HG02588 (cell line): ENCODE measurements around the gene WRAP73.
"Not testable (repeated sequence)": the region's sequence is repeated elsewhere in the genome, so short reads cannot be mapped to it uniquely, and the experiment has no call there.

Experiments used
- ATAC-seq: cut with Tn5 transposase; IDR thresholded peaks from one replicate; pipeline ENCODE4 v1.9.1; 2021; ENCODE audit warnings: mild to moderate bottlenecking, moderate library complexity; ENCODE audit not compliant: unreplicated experiment

WRAP73 gene

DNA sequence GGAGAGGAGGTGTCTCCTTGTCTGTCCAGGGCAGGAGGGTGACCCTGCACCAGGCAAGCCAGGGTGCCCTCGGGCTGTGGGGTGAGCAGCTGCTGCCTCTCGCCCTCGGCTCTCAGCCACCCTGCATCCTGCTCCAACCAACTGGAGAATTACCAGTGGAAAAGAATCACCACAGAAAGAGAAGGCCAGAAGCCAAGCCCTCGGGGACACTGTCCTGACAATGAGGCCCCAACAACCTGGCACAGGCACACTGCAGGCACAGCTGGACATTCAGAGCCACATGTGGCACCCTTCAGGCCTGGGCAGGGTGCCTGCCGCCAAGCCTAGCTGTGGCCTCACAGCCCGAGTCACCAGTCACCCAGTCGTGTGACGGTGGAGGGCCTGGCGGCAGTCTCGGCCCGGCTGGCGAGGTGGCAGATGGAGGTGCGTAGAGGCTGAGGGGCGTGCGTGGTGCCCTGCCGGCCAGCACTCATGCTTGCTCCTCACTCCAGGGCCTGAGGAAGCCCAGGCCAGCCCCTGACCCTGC lies 50.6 kb downstream of the WRAP73 start:
- ATAC-seq: no peak

DNA sequence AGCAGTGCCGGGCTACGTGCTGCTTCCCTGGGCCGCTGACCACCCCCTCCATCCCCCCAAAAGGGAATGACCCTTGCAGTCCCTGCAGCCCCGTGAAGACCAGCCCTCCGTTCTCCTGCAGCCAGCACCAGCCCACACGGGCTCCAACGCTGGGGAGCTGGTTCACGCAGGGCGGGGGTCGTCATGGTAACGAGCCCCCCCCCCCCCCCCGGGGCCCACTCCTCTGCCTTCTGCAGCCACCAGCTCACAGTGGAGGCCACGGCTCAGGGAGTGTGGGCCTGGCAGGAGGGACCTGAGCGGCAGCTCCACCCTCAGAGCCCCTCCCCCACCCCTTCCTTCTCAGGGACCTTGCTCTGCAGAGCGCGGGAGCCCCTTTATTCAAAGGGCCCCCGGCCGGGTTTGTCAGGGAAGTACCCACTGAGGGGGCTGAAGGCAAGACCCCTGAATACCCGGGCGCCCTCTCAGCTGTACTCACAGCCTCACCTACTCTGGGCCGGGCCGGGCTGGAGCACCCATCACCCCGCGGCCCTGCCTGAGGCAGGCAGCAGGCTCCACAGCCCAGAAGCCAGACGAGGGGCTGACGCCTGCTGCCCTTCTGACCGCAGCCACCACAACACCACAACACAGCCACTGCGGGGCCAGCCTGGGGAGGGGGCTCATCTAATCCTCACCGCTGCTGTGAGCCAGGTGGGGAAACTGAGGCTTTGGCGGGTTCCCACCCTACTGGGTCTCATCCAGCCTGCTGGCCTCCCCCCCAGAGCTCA lies 51.2 kb downstream of the WRAP73 start:
- no peak for ATAC-seq

DNA sequence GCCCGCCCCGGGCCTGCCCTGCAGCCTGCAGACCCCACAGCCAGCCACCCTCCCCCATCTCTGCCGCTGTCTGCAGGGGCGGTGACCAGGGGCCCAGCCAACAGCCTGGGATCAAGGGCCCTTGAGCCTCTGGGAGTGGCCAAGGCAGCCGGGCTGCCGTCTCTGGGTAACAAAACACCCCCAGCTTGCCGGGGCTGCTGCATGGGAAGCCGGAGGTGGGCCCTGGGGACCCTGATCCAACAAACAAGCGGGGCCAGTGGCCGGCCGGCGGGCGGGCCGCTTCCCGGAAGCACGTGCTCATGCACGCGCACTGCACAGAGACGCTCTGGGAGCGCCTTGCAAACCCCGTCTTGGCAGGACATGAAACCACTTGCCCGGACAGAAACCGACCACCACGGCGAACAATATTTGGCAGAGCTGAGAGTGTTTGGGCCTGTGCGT lies 51.8 kb downstream of the WRAP73 start:
- ATAC-seq: no peak

DNA sequence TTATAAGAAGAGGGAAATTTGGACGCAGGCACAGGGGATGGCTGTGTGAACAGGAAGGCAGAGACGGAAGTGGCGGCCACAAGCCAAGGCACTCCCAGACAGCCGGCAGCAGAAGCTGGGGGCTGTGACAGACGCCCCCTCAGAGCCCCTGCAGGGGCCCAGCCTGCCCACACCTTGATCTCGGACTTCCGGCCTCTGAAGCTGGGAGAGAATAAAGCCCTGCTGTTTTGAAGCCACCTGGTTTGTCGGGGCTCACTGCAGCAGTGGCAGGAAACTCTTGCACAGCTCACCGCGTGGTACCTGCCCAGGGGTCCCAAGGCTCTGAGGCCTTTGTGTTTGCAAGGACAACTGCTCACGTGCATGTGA lies 52.3 kb downstream of the WRAP73 start:
- no peak for ATAC-seq

DNA sequence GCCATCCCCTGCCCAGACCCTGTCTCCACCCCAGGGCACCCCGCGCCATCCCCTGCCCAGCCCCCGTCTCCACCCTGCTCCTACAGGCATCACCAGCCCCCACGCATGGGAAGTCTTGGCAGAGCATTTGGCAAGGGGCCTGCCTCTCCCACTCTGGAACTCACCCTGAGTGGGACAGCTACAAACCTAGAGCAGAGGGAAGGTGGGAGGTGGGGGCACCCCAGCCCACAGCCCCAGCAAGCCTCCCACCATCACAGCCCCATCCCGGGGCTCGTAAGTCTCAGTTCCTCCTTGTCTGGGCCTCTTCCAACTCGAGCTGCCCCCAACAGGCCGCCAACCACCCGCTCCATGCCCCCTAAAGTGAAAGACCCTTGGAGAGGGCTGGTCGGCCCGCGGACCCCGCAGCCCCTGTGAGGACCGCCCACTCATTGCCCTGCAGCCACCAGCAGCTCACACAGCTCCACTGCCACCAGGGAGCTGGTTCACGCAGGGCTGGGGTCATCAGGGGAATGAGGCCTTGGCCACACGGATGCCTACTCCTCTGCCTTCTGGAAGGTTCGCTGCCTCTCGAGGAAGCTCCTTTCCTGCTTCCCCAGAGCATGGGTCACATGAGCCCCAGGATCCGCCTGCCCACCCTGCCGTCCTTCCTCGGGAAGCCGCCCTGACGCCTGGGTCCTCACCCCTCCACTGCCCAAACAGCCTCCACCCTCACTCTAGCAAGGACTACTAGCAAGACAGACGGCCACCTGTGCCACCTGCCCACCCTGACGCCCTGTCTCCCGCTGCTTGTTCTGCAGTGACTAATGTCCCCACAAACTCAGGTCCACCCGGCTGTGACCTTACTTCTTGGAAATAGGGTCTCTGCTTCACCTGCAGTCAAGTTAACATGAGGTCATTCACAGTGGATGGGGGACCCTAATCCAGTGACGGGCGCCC lies 53.0 kb downstream of the WRAP73 start:
- no peak for ATAC-seq

DNA sequence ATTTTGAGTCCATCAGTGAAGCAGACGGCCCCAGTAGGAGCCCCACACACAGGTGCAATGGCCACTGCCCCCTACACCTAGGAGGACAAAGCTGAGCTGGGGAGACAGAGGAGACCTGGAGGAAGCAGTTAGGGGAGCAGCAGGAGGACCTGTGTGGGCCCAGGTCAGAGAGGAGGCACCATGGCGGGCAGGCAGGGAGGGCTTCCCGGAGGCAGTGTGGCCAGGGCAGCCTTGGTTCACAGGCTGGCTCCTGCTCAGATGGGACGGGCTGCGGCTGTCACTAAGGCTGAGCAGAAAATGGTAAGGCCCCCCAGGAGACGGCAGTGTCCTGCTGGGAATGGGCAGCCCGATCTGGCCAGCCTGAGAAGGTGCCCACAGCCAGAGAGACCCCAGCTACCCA lies 54.0 kb downstream of the WRAP73 start:
- no peak for ATAC-seq

DNA sequence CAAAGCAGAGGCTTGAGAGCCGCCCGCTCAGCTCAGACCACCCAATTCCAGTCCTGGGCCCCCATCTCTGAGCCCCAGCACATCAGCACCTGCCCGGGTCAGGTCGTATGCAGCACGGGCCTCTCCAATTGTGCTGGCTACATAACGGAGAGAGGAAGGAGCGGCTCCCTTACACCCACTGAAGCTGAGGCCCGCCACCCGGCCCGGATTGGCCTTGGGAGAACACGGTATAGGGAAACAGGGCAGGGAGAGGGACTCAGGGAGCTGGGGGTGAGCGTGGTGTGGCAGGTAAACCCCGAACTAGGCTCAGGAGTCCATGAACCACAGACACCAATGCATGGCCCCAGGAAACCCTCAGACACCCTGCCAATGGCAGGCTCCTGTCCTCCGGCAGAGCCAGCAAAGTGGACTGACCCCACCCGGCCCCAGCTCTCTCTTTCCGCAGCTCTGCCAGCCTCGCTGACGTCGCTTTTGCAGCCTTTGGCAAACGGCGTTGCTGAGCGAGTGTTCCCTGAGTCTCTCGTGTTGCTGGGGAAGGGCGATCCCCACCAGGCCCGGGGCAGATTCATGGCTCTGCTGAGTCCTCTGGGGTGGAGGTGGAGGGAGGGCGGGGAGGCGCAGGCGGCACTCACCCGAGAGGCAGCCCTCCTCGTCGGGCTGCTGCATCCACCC lies 55.1 kb downstream of the WRAP73 start:
- no peak for ATAC-seq

DNA sequence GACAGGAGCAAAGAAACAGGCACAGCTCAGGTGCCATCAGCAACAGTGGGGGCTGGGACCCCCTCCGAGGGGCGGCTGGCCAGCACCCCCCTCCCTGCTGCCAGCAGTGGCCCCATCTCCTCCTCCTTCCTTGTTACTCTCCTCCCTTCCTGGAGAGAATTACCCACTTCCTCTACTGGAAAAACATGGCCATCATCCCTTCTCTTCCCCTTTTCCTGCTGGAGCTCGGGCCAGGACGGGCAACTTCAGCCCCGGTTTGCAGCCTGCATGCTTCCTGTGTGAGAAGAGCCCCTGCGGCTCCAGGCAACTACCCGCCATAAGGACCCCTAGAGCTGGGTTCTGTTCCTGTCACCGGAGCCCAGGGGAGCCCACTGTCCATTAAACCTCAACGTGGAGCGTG lies 56.2 kb downstream of the WRAP73 start:
- no peak for ATAC-seq

DNA sequence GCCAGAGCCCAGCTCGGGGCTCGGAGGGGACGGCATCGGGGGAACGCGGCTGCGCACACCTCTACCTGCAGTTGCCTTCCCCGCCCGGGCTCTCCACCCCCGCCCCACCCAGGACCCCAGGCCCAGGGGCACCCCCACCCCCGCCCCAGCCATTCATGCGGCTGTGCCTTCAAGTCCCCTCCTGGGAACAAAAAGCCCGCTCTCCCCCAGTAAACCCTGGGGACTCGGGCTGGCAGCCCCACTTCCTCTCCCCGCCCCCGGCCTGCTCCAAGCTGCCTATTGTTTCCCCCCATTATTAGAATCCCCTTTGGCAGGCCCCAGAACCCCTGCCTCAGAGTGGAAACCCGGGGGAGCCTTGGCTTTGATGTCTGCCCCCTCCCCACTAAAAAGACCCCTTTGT lies 56.6 kb downstream of the WRAP73 start:
- ATAC-seq: no peak

DNA sequence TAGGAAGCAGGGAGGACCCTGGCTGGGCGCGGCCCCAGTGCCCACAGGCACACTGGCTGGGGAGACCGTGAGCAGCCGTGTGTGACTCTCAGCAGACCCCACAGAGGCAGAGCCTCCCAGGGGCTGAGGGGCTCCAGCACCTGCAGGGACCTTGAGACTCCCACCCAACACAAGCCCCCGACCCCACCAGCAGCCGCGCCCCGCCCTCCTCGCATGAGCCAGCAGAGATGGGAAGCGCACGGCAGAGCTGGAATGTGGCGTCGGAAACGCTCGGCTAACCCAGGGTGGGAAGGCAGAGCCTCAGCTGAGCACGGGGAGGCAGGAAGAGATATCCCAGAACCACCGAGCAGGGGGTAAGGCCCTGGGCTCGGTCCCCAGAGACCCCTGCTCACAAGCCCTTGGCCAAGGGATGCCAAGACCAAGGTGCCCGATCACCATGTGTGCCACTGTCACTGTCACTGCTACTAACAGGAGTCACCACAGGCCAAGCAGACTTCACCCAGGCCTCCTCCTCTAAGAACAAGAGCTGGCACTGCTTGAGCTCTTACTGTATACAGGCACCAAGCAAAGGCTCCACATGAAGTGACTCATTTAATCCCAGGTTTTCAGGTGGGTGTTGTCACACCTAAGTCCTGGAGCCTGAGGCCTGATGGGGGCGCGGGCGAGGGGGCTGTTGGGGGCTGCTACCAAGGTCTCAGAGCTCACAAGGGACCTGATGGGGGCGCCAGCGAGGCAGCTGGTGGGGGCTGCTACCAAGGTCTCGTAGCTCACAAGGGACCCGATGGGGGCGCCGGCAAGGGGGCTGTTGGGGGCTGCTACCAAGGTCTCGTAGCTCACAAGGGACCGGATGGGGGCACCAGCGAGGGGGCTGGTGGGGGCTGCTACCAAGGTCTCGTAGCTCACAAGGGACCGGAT lies 58.7 kb downstream of the WRAP73 start:
- no peak for ATAC-seq

DNA sequence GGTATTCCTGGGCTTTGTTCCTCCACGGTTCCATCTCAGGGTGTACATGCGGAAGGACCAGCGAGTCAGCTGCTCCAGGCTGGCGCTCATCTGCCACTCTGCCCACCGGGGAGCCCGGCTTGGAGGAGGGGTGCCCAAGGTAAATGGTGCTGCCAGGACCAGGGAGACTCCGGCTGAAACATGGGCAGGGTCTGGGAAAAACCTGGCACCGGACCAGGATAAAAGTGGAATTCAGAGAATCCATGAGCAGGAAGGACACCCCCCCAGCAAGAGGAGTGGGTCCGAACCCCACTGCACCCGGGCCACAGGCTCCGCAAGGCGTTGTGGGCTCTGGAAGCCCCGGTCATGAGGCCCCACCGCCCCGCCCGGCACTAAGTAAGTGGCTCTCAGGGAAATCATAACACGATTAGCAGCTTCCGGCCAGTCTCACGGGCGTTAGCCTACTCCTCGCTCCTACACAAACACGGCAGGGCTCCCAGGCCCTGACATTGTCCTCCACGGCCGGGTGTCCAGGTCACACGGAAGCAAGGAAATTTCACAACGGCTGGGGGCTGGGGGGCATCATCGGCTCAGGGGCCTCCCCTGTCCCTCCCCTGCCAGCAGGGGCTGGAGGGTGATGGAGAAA lies 59.7 kb downstream of the WRAP73 start:
- ATAC-seq: no peak

DNA sequence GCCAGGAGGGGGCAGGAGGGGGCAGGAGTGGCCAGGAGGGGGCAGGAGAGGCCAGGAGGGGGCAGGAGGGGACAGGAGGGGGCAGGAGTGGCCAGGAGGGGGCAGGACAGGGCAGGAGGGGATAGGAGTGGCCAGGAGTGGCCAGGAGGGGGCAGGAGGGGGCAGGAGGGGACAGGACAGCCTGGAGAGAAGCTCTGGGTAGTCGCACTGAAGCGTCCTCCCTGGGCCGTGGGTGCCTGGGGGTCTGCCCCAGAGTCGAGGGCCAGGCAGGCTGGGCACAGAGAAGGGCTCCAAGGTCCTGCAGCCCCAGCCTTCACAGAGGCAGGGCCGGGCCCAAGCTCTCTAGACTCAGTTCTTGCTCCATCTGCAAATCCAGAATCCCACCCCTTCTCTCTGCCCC lies 61.5 kb downstream of the WRAP73 start:
- no peak for ATAC-seq

DNA sequence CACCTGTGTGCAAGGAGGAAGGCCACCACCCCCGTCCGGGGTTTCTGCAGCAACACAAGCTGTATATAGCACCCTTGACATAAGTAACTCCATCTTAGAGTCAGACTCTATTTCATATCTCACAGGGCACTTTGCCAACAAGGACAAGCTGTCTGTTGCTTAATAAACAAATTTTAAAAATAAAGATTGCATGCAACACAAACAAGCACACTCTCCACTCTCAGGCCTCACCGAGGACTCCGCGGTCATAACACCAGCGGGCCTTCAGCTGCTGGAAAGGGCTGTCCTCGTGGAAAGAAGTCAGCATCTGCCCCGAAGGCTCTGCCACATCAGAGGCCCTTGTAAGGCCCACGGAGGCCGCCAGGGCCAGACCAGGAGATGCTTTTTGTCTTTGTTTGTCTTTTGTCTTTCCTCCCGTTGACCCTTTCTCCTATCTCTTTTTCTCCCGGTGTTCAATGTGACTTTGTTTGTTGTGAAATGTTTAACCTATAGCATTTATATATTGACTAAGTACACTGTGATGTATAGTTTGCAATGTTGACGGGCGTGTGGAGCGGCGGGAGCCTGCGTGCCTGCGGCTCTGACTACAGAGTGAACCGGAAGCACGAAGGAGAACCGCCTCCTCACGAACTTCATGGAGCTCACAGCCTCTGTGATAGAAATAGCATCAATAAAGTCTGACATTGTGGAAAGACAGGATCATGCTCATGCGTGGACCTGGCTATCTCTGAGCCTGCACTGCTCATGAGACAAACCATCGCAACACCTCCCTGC lies 62.7 kb downstream of the WRAP73 start:
- ATAC-seq: no peak

DNA sequence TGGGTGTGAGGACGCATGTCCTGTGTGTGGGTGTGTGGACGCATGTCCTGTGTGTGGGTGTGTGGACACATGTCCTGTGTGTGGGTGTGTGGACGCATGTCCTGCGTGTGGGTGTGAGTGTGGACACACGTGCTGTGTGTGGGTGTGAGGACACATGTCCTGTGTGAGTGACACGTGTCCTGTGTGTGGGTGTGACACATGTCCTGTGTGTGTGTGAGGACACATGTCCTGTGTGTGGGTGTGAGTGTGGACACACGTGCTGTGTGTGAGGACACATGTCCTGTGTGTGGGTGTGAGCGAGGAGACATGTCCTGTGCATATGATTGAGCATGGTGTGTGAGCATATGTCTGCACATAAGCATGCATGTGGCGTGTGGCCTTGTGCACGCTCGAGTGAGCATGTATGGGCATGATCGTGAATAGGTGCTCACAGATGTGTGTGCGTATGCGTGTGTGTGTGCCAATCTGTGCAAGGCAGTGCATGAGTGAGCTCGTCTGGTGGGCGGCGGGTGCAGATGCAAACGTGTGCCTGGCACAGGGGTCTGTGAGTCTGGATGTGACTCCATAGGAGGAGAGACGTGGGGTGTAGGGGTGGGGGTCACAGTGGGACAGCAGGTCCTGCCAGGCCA lies 63.8 kb downstream of the WRAP73 start:
- ATAC-seq: no peak

DNA sequence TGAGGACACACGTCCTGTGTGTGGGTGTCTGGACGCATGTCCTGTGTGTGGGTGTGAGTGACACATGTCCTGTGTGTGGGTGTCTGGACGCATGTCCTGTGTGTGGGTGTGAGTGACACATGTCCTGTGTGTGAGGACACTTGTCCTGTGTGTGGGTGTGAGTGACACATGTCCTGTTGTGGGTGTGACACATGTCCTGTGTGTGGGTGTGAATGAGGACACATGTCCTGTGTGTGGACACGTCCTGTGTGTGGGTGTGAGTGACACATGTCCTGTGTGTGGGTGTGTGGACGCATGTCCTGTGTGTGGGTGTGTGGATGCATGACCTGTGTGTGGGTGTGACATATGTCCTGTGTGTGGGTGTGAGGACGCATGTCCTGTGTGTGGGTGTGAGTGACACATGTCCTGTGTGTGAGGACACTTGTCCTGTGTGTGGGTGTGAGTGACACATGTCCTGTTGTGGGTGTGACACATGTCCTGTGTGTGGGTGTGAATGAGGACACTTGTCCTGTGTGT lies 64.5 kb downstream of the WRAP73 start:
- not testable (repeated sequence) for ATAC-seq

DNA sequence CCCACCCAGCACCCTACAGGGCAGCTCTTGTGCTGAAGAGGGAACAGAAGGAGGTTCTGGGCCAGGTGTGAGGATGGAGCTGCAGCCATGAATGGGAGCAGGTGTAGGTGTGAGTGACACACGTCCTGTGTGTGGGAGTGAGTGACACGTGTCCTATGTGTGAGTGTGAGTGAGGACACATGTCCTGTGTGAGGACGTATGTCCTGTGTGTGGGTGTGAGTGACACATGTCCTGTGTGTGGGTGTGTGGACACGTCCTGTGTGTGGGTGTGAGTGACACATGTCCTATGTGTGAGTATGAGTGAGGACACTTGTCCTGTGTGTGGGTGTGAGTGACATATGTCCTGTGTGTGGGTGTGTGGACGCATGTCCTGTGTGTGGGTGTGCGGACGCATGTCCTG lies 65.0 kb downstream of the WRAP73 start:
- ATAC-seq: no peak

DNA sequence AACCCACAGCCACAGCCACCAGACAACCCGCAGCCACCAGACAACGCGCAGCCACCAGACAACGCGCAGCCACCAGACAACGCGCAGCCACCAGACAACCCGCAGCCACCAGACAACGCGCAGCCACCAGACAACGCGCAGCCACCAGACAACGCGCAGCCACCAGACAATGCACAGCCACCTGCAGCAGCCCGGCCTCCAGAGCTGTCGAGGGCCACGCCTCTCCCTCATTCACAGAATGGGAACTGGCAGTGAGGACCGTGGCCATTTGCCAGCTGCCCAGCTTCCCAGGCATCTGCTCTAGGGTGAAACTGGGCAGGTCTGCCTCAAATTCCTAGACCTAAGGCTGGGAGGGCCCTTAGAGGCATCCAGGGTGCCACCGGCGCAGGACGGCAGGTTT lies 66.2 kb downstream of the WRAP73 start:
- ATAC-seq: not testable (repeated sequence)

DNA sequence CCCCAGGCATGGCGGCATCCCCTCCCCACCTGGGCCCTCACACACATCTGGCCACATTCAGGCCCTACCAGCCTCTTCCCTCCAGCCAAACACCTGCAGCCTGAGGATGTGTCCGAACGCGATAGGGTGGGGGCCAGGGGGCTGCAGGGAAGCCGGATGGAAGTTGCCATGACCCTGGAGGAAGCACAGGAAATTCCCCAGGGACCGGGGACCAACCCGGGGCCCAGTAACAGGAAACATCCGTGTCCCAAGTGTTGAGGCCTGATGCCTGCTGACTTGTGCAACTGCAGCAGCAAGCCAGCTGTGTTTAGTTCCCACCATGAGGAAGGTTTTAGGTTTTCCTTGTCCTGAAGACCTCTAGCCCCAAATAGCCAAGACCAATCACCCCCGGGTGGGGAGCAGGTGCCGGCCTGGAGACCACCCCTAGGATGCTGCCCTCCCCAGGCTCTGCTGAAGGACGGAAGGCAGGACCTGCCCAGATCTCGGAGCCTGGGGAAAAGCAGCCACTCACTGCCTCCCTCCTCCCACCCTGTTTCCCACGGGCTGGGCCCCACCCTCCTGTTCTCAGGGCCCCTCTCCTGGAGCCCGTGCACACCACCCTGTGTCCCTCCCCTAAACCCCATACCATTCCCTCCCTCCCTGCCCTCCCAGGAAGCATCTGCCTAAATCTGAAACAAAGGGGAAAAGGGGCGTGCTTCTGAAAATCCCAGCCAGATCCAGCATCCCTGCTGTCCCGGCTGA lies 68.4 kb downstream of the WRAP73 start:
- no peak for ATAC-seq
